ENCODE measurements around the gene TBXAS1. TPM values are rescaled to one million over a fixed set of nuclear protein-coding genes. Genes with fewer than 3 reads are reported as not detected.
A peak's percentile ranks its signal among the peaks of the same experiment; 100 is the strongest.
"Not testable (repeated sequence)": the region's sequence is repeated elsewhere in the genome, so short reads cannot be mapped to it uniquely, and the experiment has no call there.

TBXAS1 gene
- total RNA-seq, 1 donor from 2014 or later, result 3.8 TPM

DNA sequence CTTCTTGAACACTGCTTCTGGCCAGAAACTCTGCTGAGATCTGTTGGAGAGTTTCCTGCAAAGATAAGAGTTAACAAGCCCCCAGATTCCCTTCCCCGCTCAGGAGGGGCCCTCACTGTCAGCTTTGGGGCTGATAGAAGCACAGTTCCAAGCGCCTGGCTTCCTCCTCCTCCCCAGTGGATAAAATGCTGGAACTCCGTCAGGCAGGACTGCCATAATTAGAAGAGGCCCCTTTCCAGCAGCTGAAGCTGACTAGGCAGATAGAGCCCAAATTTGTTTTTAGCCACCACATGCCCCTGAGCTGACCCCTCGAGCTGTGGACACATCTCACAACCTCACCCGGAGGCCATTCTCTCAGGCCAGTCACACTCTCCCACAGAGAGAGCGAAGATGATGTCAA, 89.4 kb downstream of the TBXAS1 start:
- no peaks in the 10 kb centered on the region for H3K27me3 ChIP-seq
- intact Hi-C loops (cut with DNase I), result no loop called here
- peak overlapping the region in 1 of 2 donors; percentile 12 for H3K27ac ChIP-seq
- peaks cover 4 to 6% of the 10 kb centered on the region in 2 donors for H3K4me1 ChIP-seq
- no peak overlapping the region for H3K4me3 ChIP-seq
- H3K36me3 ChIP-seq, result no peaks in the 10 kb centered on the region
- TF ChIP-seq CTCF (IDR thresholded peaks at IDR 0.05), result no peak
- H3K9me3 ChIP-seq, result no peaks in the 10 kb centered on the region
- DNase-seq (ENCODE audit: low spot score in 2 of 2), result no peak

DNA sequence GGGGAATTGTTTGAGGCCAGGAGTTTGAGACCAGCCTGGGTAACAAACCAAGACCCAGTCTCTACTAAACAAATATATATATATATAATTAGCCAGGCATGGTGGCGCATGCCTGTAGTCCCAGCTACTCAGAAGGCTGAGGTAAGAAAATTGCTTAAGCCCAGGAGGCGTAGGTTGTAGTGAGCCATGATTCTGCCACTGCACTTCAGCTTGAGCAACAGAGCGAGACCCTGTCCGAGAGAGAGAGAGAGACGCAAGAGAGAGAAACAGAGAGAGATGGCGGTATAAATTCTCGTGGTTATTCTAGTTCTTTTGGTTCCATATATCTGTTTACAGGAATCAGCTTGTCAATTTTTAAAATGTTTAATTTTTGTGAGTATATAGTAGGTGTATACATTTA, 94.0 kb downstream of the TBXAS1 start:
- Histone ChIP-seq H3K27ac (no peak overlapping the region), H3K4me1 (peaks cover 0 to 4% of the 10 kb centered on the region in 2 donors), H3K36me3 (no peaks in the 10 kb centered on the region), H3K9me3 (no peaks in the 10 kb centered on the region), H3K4me3 (no peak overlapping the region), H3K27me3 (no peaks in the 10 kb centered on the region)
- intact Hi-C loops (cut with DNase I), result no loop called here
- no peak for TF ChIP-seq CTCF (IDR thresholded peaks at IDR 0.05)
- DNase-seq (ENCODE audit: low spot score in 2 of 2), result no peak

DNA sequence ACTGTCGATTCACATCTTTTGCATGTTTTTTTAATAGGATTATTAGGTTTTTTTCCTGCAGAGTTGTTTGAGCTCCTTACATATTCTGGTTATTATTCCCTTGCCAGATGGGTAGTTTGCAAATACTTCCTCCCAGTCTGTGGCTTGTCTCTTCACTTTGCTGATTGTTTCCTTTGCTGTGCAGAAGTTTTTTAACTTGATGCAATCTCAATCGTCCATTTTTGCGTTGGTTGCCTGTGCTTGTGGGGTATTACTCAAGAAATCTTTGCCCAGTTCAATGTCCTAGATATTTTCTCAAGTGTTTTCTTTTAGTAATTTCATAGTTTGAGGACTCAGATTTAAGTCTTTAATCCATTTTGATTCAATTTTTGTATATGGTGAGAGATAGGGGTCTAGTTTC, 95.4 kb downstream of the TBXAS1 start:
- intact Hi-C loops (cut with DNase I), result no loop called here
- Histone ChIP-seq H3K4me3 (no peak overlapping the region), H3K36me3 (no peaks in the 10 kb centered on the region), H3K27ac (no peak overlapping the region), H3K27me3 (no peaks in the 10 kb centered on the region), H3K9me3 (no peaks in the 10 kb centered on the region), H3K4me1 (no peaks in the 10 kb centered on the region)
- TF ChIP-seq CTCF (IDR thresholded peaks at IDR 0.05), result no peak
- no peak for DNase-seq (ENCODE audit: low spot score in 2 of 2)

GRCh38 chr7:139929221-139929620, 100.2 kb downstream of the TBXAS1 start:
- DNase-seq (ENCODE audit: low spot score in 2 of 2); H3K4me1 ChIP-seq; H3K9me3 ChIP-seq; H3K27me3 ChIP-seq; H3K36me3 ChIP-seq; H3K27ac ChIP-seq; intact Hi-C loops (cut with DNase I); H3K4me3 ChIP-seq: not testable (repeated sequence)

- H3K36me3 ChIP-seq, result no peaks in the 10 kb centered on the region
- H3K9me3 ChIP-seq, result no peaks in the 10 kb centered on the region
- TF ChIP-seq CTCF (IDR thresholded peaks at IDR 0.05), result no peak
- no peaks in the 10 kb centered on the region for H3K27me3 ChIP-seq
- intact Hi-C loops (cut with DNase I), result no loop called here
- DNase-seq (ENCODE audit: low spot score in 2 of 2), result no peak
- no peaks in the 10 kb centered on the region for H3K4me1 ChIP-seq
- no peak overlapping the region for H3K27ac ChIP-seq
- no peak overlapping the region for H3K4me3 ChIP-seq
Measured at GRCh38 chr7:139930286-139930965, 101.4 kb downstream of the TBXAS1 start.

DNA sequence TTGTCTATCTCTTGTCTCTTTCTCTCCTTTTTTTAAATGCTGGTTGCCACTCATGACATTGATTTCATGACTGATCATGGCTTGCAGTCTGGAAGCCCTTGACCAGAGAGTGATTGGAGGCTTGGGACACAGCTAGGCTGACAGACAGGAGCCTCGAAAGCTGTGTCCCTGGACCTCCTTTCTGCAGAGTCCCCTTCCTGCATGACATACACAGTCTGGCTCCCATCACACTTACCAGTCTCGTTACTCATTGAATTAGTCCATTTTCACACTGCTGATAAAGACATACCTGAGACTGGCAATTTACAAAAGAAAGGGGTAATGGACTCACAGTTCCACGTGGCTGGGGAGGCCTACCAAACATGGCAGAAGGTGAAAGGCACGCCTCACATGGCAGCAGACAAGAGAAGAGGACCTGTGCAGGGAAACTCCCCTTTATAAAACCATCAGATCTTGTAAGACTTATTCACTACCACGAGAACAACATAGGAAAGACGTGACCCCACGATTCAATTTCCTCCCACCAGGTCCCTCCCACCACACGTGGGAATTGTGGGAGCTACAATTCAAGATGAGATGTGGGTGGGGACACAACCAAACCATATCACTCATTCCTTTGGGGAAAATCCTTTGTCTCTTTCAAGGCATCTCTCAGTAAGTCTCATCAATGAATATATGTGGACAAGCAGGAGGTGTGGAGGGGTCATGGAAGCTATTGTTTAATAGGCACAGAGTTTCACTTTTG, 102.3 kb downstream of the TBXAS1 start:
- TF ChIP-seq CTCF (IDR thresholded peaks at IDR 0.05), result no peak
- Histone ChIP-seq H3K27me3 (no peaks in the 10 kb centered on the region), H3K36me3 (no peaks in the 10 kb centered on the region), H3K27ac (no peak overlapping the region), H3K9me3 (no peaks in the 10 kb centered on the region), H3K4me3 (no peak overlapping the region), H3K4me1 (no peaks in the 10 kb centered on the region)
- intact Hi-C loops (cut with DNase I), result no loop called here
- DNase-seq (ENCODE audit: low spot score in 2 of 2), result no peak
